SK-N-MC (cell line): ENCODE data around the gene MARK3.
"Not testable (repeated sequence)": the region's sequence is repeated elsewhere in the genome, so short reads cannot be mapped to it uniquely, and the experiment has no call there.

Source experiments
- DNase-seq: peaks from one replicate; pipeline ENCODE4 v3.0.0-alpha.2; 2011; ENCODE audit warnings: low read depth, low spot score
- H3K27ac ChIP-seq: fragments of 200-600 bp; sonication (generic); 2 replicates; pipeline ENCODE4 v1.5.1; 2016; ENCODE audit warnings: mixed run types
- H3K36me3 ChIP-seq: fragments of 200-600 bp; sonication (generic); 2 replicates; pipeline ENCODE4 v1.6.1; 2017; ENCODE audit warnings: antibody characterized with exemption, low read length, mixed read lengths; ENCODE audit not compliant: insufficient read depth
- H3K4me3 ChIP-seq: fragments of 200-600 bp; sonication (generic); 2 replicates; pipeline ENCODE4 v1.5.1; 2016
- H3K9ac ChIP-seq: fragments of 200-600 bp; sonication (generic); 2 replicates; pipeline ENCODE4 v1.8.0; 2017; ENCODE audit warnings: mixed run types, mixed read lengths; ENCODE audit not compliant: insufficient read length
- H3K9me3 ChIP-seq: fragments of 200-600 bp; sonication (generic); 2 replicates; pipeline ENCODE4 v1.6.1; 2017; ENCODE audit warnings: low read depth, mild to moderate bottlenecking, antibody characterized with exemption, low read length, moderate library complexity, mixed read lengths
- EZH2 ChIP-seq: fragments of 200-600 bp; sonication (generic); IDR thresholded peaks from one replicate; pipeline ENCODE4 v1.6.1; 2017; ENCODE audit warnings: antibody characterized with exemption
- FOXP2 ChIP-seq: optimal IDR thresholded peaks from 2 replicates; pipeline ENCODE3; 2011; ENCODE audit warnings: mild to moderate bottlenecking, moderate library complexity; ENCODE audit not compliant: insufficient read depth; ENCODE audit errors: extremely low read length, control extremely low read depth
- POLR2AphosphoS5 ChIP-seq: IDR thresholded peaks from 2 replicates; pipeline ENCODE4 v1.6.1; 2012; ENCODE audit warnings: mild to moderate bottlenecking, low read depth, low read length, borderline replicate concordance

MARK3 gene

GRCh38 chr14:103343905-103344797 is 41.1 kb upstream of the MARK3 start:
- Histone ChIP-seq H3K36me3 (peaks cover 60% of the 10 kb centered on the region), H3K9me3 (no peaks in the 10 kb centered on the region), H3K4me3 (no peak overlapping the region), H3K9ac (no peak overlapping the region), H3K27ac (peak overlapping the region; percentile 65; the same call in 1 of the 2 replicates)
- TF ChIP-seq FOXP2 (no peak), POLR2AphosphoS5 (peak; percentile 2; the same call in 1 of the 2 replicates)
- DNase-seq = no peak

- TF ChIP-seq EZH2 (no peak), POLR2AphosphoS5 (peak; percentile 20; the same call in 1 of the 2 replicates)
- H3K9me3 ChIP-seq = no peaks in the 10 kb centered on the region
- H3K4me3 ChIP-seq = no peak overlapping the region
- no peak overlapping the region for H3K9ac ChIP-seq
- peaks cover 38% of the 10 kb centered on the region for H3K36me3 ChIP-seq
- H3K27ac ChIP-seq = peak overlapping the region; percentile 60
- DNase-seq = no peak
Observed at GRCh38 chr14:103346286-103346685, 38.9 kb upstream of the MARK3 start.

GRCh38 chr14:103347091-103347815 is 38.0 kb upstream of the MARK3 start:
- no peak for DNase-seq
- Histone ChIP-seq H3K9ac (no peak overlapping the region), H3K9me3 (no peaks in the 10 kb centered on the region), H3K36me3 (peaks cover 29% of the 10 kb centered on the region), H3K4me3 (no peak overlapping the region), H3K27ac (no peak overlapping the region)
- TF ChIP-seq FOXP2 (no peak), EZH2 (no peak), POLR2AphosphoS5 (no peak)

GRCh38 chr14:103348154-103348553 is 37.1 kb upstream of the MARK3 start:
- no peak overlapping the region for H3K4me3 ChIP-seq
- peaks cover 20% of the 10 kb centered on the region for H3K36me3 ChIP-seq
- H3K27ac ChIP-seq = no peak overlapping the region
- H3K9me3 ChIP-seq = no peaks in the 10 kb centered on the region
- no peak for DNase-seq
- TF ChIP-seq POLR2AphosphoS5 = no peak
- H3K9ac ChIP-seq = no peak overlapping the region

GRCh38 chr14:103349982-103350381 is 35.2 kb upstream of the MARK3 start:
- Histone ChIP-seq H3K36me3 (peaks cover 1% of the 10 kb centered on the region), H3K9me3 (no peaks in the 10 kb centered on the region), H3K27ac (no peak overlapping the region), H3K9ac (no peak overlapping the region), H3K4me3 (no peak overlapping the region)
- no peak for DNase-seq
- TF ChIP-seq FOXP2 (no peak), EZH2 (no peak)

GRCh38 chr14:103353362-103353761 is 31.9 kb upstream of the MARK3 start:
- Histone ChIP-seq H3K4me3 (no peak overlapping the region), H3K9ac (no peak overlapping the region), H3K27ac (no peak overlapping the region), H3K9me3 (no peaks in the 10 kb centered on the region), H3K36me3 (no peaks in the 10 kb centered on the region)
- no peak for DNase-seq
- TF ChIP-seq POLR2AphosphoS5 (no peak), FOXP2 (no peak), EZH2 (no peak)

GRCh38 chr14:103354141-103354540 is 31.1 kb upstream of the MARK3 start:
- H3K9me3 ChIP-seq = no peaks in the 10 kb centered on the region
- H3K36me3 ChIP-seq = no peaks in the 10 kb centered on the region
- TF ChIP-seq EZH2 = no peak
- no peak overlapping the region for H3K4me3 ChIP-seq
- no peak overlapping the region for H3K27ac ChIP-seq
- DNase-seq = no peak
- no peak overlapping the region for H3K9ac ChIP-seq

- no peak for TF ChIP-seq FOXP2
- no peak for TF ChIP-seq POLR2AphosphoS5
- no peak for DNase-seq
- H3K4me3 ChIP-seq = peak overlapping the region; percentile 49
- peak overlapping the region; percentile 22; the same call in 1 of the 2 replicates for H3K27ac ChIP-seq
- peak overlapping the region; percentile 21 for H3K9ac ChIP-seq
- no peaks in the 10 kb centered on the region for H3K36me3 ChIP-seq
- no peaks in the 10 kb centered on the region for H3K9me3 ChIP-seq
Observed at GRCh38 chr14:103356024-103356682, 29.1 kb upstream of the MARK3 start.

GRCh38 chr14:103357552-103357951 is 27.7 kb upstream of the MARK3 start:
- not testable (repeated sequence) for H3K9me3 ChIP-seq, H3K36me3 ChIP-seq

More at GRCh38 chr14:103357552-103357951, 27.7 kb upstream of the MARK3 start:
- H3K9ac ChIP-seq, DNase-seq, H3K4me3 ChIP-seq, H3K27ac ChIP-seq: not testable (repeated sequence)
